H9 (cell line): ENCODE measurements around the gene BCAS3. TPM values are rescaled to one million over a fixed set of nuclear protein-coding genes. Genes with fewer than 3 reads are reported as not detected.
A peak's percentile ranks its signal among the peaks of the same experiment; 100 is the strongest.

Experiments
- DNase-seq: peaks from one replicate; pipeline ENCODE4 v3.0.0-alpha.2; 2017
- H2AFZ ChIP-seq: one replicate; pipeline ENCODE4 v1.6.1; 2013; ENCODE audit warnings: mild to moderate bottlenecking, low read length, control low read depth, moderate library complexity
- H2AK5ac ChIP-seq: 2 replicates; pipeline ENCODE4 v1.6.1; 2013; ENCODE audit warnings: low read length, control low read depth, mixed read lengths; ENCODE audit not compliant: insufficient read length
- H2BK120ac ChIP-seq: one replicate; pipeline ENCODE4 v1.6.1; 2013; ENCODE audit warnings: low read depth, mild to moderate bottlenecking, low read length, control low read depth, inconsistent platforms; ENCODE audit not compliant: poor library complexity, severe bottlenecking
- H2BK12ac ChIP-seq: 2 replicates; pipeline ENCODE4 v1.6.1; 2013; ENCODE audit warnings: low read length, control low read depth, mixed read lengths, low read depth; ENCODE audit not compliant: insufficient read length
- H2BK15ac ChIP-seq: 2 replicates; pipeline ENCODE4 v1.6.1; 2013; ENCODE audit warnings: low read depth, low read length, control low read depth
- H2BK20ac ChIP-seq: one replicate; pipeline ENCODE4 v1.6.1; 2013; ENCODE audit warnings: low read depth, mild to moderate bottlenecking, low read length, control low read depth, inconsistent platforms; ENCODE audit not compliant: poor library complexity, severe bottlenecking
- H2BK5ac ChIP-seq: 2 replicates; pipeline ENCODE4 v1.6.1; 2013; ENCODE audit warnings: low read length, control low read depth, mixed read lengths; ENCODE audit not compliant: insufficient read length
- H3K14ac ChIP-seq: 2 replicates; pipeline ENCODE4 v1.6.1; 2013; ENCODE audit warnings: low read length, control low read depth; ENCODE audit not compliant: insufficient read depth
- H3K18ac ChIP-seq: 2 replicates; pipeline ENCODE4 v1.6.1; 2013; ENCODE audit warnings: low read depth, mild to moderate bottlenecking, mixed read lengths, low read length, control low read depth; ENCODE audit not compliant: insufficient read length
- H3K23ac ChIP-seq: 2 replicates; pipeline ENCODE4 v1.6.1; 2013; ENCODE audit warnings: low read length, control low read depth, mixed read lengths, low read depth; ENCODE audit not compliant: insufficient read length
- H3K23me2 ChIP-seq: 2 replicates; pipeline ENCODE4 v1.6.1; 2013; ENCODE audit warnings: low read depth, mild to moderate bottlenecking, mixed read lengths, low read length, control low read depth; ENCODE audit not compliant: insufficient read length, poor library complexity, severe bottlenecking
- H3K27ac ChIP-seq: 2 replicates; pipeline ENCODE4 v1.5.1; 2013; ENCODE audit warnings: low read length, control low read depth, mixed read lengths, low read depth; ENCODE audit not compliant: insufficient read length
- H3K27me3 ChIP-seq: 2 replicates; pipeline ENCODE4 v1.6.1; 2013; ENCODE audit warnings: low read length, control low read depth, inconsistent platforms; ENCODE audit not compliant: insufficient read depth
- H3K4ac ChIP-seq: 2 replicates; pipeline ENCODE4 v1.6.1; 2013; ENCODE audit warnings: low read depth, mild to moderate bottlenecking, control low read depth, inconsistent platforms, low read length, moderate library complexity
- H3K4me1 ChIP-seq: 2 replicates; pipeline ENCODE4 v1.6.1; 2013; ENCODE audit warnings: low read length, control low read depth, inconsistent platforms; ENCODE audit not compliant: insufficient read depth
- H3K4me2 ChIP-seq: 2 replicates; pipeline ENCODE4 v1.6.1; 2013; ENCODE audit warnings: low read length, control low read depth, mixed read lengths; ENCODE audit not compliant: insufficient read length, insufficient read depth
- H3K56ac ChIP-seq: 2 replicates; pipeline ENCODE4 v1.6.1; 2013; ENCODE audit warnings: low read depth, mild to moderate bottlenecking, mixed read lengths, low read length, control low read depth; ENCODE audit not compliant: insufficient read length
- H3K79me1 ChIP-seq: 2 replicates; pipeline ENCODE4 v1.6.1; 2013; ENCODE audit warnings: low read depth, mild to moderate bottlenecking, moderate library complexity, low read length, control low read depth, inconsistent platforms; ENCODE audit not compliant: insufficient read depth, poor library complexity, severe bottlenecking
- H3K79me2 ChIP-seq: 2 replicates; pipeline ENCODE4 v1.6.1; 2013; ENCODE audit warnings: low read length, control low read depth, inconsistent platforms; ENCODE audit not compliant: insufficient read depth
- H3K9ac ChIP-seq: 2 replicates; pipeline ENCODE4 v1.6.1; 2013; ENCODE audit warnings: low read length, control low read depth, mixed read lengths; ENCODE audit not compliant: insufficient read length; ENCODE audit errors: extremely low read depth
- H3K9me3 ChIP-seq: one replicate; pipeline ENCODE4 v1.6.1; 2013; ENCODE audit warnings: low read depth, low read length, inconsistent platforms; ENCODE audit not compliant: control insufficient read depth
- H3T11ph ChIP-seq: one replicate; pipeline ENCODE4 v1.6.1; 2013; ENCODE audit warnings: mild to moderate bottlenecking, low read length, control low read depth, inconsistent platforms
- H4K20me1 ChIP-seq: one replicate; pipeline ENCODE4 v1.6.1; 2013; ENCODE audit not compliant: control insufficient read depth, insufficient read length, insufficient read depth
- H4K5ac ChIP-seq: 2 replicates; pipeline ENCODE4 v1.6.1; 2013; ENCODE audit warnings: low read depth, mild to moderate bottlenecking, mixed read lengths, low read length, control low read depth; ENCODE audit not compliant: insufficient read length
- H4K8ac ChIP-seq: replicated peaks from 2 replicates; pipeline ENCODE4 v1.6.1; 2013; ENCODE audit warnings: low read length, control low read depth, mixed read lengths, low read depth; ENCODE audit not compliant: insufficient read length
- H4K91ac ChIP-seq: 2 replicates; pipeline ENCODE4 v1.6.1; 2013; ENCODE audit warnings: low read depth, mild to moderate bottlenecking, moderate library complexity, mixed read lengths, low read length, control low read depth; ENCODE audit not compliant: insufficient read length
- H3K27ac Mint-ChIP-seq, 3 experiments: 2 replicates in 2 of 3; 3 replicates in 1 of 3; pipeline ENCODE4 v1.8.0; 2020 to 2021; ENCODE audit warnings: mixed read lengths in 3 of 3, mild to moderate bottlenecking in 1 of 3, moderate library complexity in 1 of 3
- H3K27me3 Mint-ChIP-seq: 2 replicates; pipeline ENCODE4 v1.8.0; 2021; ENCODE audit warnings: low read depth, mild to moderate bottlenecking, moderate library complexity, mixed read lengths
- H3K36me3 Mint-ChIP-seq, 3 experiments: 2 replicates in 2 of 3; 3 replicates in 1 of 3; pipeline ENCODE4 v1.8.0; 2020 to 2021; ENCODE audit warnings: low read depth in 3 of 3, mixed read lengths in 3 of 3; ENCODE audit not compliant: insufficient read depth in 1 of 3
- H3K4me1 Mint-ChIP-seq, 2 experiments: 2 replicates each; pipeline ENCODE4 v1.8.0; 2020; ENCODE audit warnings: mixed read lengths in 2 of 2
- H3K4me3 Mint-ChIP-seq, 2 experiments: 2 replicates in 1 of 2; 3 replicates in 1 of 2; pipeline ENCODE4 v1.8.0; 2020 to 2021; ENCODE audit warnings: mild to moderate bottlenecking in 2 of 2, mixed read lengths in 2 of 2, moderate library complexity in 1 of 2
- H3K9me3 Mint-ChIP-seq, 2 experiments: 2 replicates in 1 of 2; 3 replicates in 1 of 2; pipeline ENCODE4 v1.8.0; 2020; ENCODE audit warnings: mild to moderate bottlenecking in 2 of 2, mixed read lengths in 2 of 2, moderate library complexity in 1 of 2
- WGBS: extraction: QIAGEN DNeasy Blood & Tissue Kit; methylation state at CpG from one replicate; pipeline ENCODE4 v1.1.7; 2013; ENCODE audit warnings: missing lambda C conversion rate, low lambda C conversion rate, mixed read lengths; ENCODE audit not compliant: insufficient read length; ENCODE audit errors: extremely low coverage; 5-methylcytosine and 5-hydroxymethylcytosine counted together
- total RNA-seq: library from RNA; stranded (reverse); gene quantifications from 2 replicates; pipeline ENCODE4 v1.2.1, GENCODE V29; 2021
- TF ChIP-seq, protein P1 (sequence below): fragments of 200-600 bp; sonication (generic); conservative IDR thresholded peaks from 3 replicates; pipeline ENCODE4 v1.8.0; 2021; ENCODE audit warnings: antibody characterized with exemption, mild to moderate bottlenecking

Gene BCAS3
- total RNA-seq, 1 experiment from 2014 or later, result 22.4 TPM

DNA sequence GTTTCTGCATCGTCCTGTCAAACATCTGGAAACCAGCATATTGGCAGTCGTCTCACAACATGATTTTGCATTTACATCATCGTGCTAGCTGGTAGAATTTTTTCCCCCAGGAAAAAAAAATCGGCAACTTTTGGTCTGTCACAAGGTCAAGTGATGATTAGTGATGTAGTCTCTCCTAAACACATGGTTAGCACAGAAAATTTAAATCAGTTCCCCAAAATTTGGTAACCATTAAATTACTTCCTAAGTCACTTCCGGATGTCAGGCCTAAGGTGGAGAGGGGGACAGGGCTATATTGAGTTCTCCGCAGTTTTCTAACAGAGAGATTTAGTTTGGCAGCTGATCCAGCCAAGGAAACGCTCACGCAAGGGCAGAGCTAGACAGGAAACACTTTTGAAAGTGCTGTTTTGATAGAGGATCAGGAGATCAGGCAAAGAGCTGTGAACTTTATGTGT is 451.0 kb downstream of the BCAS3 start:
- no peak overlapping the region for H3K4me3 Mint-ChIP-seq
- no peak overlapping the region for H3K4ac ChIP-seq

More for the DNA sequence above, 451.0 kb downstream of the BCAS3 start:
- Histone ChIP-seq H2BK20ac (no peak overlapping the region), H3K4me1 (no peaks in the 10 kb centered on the region), H3K79me1 (no peaks in the 10 kb centered on the region), H3K23me2 (no peaks in the 10 kb centered on the region), H3K27me3 (no peaks in the 10 kb centered on the region), H2AFZ (no peak overlapping the region), H2AK5ac (no peak overlapping the region), H3T11ph (no peak overlapping the region), H2BK12ac (no peak overlapping the region), H3K56ac (no peak overlapping the region), H3K4me2 (no peak overlapping the region), H3K27ac (no peak overlapping the region), H3K9ac (no peak overlapping the region), H3K18ac (no peak overlapping the region), H3K23ac (no peak overlapping the region), H4K5ac (no peak overlapping the region), H2BK120ac (no peak overlapping the region), H2BK5ac (no peak overlapping the region), H3K9me3 (no peaks in the 10 kb centered on the region), H3K14ac (no peak overlapping the region), H4K20me1 (no peaks in the 10 kb centered on the region), H4K91ac (no peak overlapping the region), H3K79me2 (no peaks in the 10 kb centered on the region), H4K8ac (no peak overlapping the region), H2BK15ac (no peak overlapping the region)
- Mint-ChIP-seq H3K27me3 (no peaks in the 10 kb centered on the region), H3K36me3 (no peaks in the 10 kb centered on the region), H3K4me1 (no peaks in the 10 kb centered on the region), H3K9me3 (no peaks in the 10 kb centered on the region), H3K27ac (peak overlapping the region in 1 of 3 experiments; percentile 47; a peak in 2 of 7 replicates)
- no CpG with 5 or more reads among the region's 8 CpGs for WGBS
- no peak for DNase-seq
- TF ChIP-seq, protein P1, sequence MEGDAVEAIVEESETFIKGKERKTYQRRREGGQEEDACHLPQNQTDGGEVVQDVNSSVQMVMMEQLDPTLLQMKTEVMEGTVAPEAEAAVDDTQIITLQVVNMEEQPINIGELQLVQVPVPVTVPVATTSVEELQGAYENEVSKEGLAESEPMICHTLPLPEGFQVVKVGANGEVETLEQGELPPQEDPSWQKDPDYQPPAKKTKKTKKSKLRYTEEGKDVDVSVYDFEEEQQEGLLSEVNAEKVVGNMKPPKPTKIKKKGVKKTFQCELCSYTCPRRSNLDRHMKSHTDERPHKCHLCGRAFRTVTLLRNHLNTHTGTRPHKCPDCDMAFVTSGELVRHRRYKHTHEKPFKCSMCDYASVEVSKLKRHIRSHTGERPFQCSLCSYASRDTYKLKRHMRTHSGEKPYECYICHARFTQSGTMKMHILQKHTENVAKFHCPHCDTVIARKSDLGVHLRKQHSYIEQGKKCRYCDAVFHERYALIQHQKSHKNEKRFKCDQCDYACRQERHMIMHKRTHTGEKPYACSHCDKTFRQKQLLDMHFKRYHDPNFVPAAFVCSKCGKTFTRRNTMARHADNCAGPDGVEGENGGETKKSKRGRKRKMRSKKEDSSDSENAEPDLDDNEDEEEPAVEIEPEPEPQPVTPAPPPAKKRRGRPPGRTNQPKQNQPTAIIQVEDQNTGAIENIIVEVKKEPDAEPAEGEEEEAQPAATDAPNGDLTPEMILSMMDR, result no peak
